SHP77 treated with DMSO at 0.1 percent for 48 hours (cell line): ENCODE results near the gene FGF3.

ENCODE experiments used
- DNase-seq: peaks from one replicate; lab custom pipeline; 2025; lab: John Stamatoyannopoulos, UW

FGF3 gene

DNA sequence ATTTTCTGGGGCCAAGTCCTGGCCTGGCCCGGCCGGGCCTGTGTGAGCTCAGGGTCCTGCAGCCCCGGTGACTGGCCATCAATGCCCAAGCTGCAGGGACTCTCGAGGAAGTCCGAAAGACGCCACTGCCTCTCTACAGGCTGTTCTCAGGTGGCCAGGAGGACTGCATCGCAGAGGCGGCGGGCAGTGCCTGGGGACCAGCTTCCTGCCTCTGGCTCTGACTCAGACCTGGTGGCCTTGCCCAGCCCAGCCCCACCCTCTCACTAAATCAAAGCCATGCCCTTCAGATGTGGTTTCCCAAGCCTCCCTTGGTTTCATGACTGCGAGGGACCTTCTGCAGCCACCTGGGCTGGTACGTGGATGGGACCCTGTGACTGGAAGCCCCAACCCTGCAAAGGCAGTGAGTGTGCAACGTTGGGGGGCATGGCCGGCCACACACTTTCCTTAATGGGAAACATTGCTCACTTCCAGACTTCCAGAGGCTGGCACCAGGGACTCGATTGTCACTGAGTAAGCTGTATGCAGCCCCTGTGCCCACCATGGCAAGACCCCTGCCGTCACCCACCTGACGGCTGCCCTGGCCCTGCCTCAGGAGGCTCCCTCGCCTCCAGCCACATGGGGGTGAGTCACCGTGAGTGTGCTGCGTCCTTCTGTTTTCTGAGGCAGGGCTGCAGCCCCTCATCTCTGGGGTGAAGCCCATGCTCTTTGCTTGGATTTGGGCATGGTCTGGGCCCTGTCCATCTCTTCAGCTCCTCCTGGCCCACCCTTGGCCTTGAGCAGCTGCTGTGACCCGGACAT is 6.0 kb upstream of the FGF3 start:
- no peak for DNase-seq

DNA sequence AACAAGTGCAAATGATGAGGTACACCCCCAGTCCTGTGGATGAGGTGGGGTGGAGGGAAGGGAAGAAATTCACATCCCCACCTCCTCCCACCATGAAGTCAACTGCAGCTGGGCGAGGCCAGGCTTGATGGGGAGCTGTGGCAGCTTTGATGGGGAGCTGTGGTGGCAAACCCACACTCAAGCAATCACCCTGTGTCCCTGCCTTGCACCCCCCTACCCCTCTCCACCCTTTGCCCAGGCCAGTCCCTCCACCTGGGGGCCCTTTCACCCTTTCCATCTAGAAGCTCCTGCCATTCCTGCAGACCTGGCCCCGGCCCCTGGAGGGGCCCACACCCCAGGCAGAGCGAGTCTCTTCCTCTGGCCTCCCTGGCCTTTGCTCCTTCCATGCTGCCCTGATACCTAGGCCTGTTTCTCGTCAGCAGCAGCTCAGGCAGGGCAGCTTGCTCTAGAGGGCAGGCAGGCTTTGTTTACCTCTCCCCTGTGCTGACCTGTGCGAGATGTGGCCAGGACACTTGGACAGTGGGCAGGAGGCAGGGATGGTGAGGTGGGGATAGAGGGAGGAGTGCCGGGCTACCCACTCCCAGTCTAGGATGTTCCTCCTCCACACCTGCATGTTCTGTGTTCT is 4.5 kb upstream of the FGF3 start:
- no peak for DNase-seq

DNA sequence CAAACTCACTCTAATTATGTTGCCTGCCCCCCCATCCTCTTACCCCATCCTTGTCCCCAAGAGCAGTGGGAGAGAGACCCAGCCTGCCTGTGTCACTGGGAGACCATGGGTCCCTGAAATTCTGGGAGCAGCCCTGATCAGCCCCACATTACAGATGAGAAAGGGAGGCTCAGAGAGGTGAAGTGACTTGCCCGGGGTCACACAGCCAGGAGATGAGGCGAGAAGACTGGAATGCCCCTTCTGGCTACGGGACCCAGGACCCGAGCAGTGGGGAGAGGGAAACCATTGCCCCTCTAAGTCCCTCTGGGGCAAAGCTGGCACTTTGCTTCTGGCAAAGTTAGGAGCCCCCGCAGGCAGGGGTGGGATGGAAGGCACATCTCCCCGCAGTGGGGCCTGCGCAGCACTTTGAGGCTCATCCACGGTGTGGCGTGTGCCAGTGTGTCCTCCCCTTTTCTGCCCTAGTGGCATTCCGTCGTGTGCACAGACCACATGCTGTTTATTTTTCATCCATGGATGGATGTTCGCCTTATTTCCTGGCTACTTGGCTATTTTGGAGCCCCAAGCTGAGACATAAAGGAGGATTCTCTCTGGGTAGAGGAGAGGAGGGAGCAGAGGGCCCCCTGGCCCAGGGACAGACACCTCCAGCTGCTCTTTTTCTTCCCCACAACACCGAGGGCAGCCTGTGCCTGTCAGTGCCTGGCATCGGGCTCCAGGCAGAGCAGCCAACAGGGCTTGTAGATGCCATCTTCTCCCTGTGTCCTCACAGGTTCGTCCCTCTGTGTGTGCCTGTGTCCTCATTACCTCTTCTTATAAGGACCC is 3.7 kb upstream of the FGF3 start:
- no peak for DNase-seq

DNA sequence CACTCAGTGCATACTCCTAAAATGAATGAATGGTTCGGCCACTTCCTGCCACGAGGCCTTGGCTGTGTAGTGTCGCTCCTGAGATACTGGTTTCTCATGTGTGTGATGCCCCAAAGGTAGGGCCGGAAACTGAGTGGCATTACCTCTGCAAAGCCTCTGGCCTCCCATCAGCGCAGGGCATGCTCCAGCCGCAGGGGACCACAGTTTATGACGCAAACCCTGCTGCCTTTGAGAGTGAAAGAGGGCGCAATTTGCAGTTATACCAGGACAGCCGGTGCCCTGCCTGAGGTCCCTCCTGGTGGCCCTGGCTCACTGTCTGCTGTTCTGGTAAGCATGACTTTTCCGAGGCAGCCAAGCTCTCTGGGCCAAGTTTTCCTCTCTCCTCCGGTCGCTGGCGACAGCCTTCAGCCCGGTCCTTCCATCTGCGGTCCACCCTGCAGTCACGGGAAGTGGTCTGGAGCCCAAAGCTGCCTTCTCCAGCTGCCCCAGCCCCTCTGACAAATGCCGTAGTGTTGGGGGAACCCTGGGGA is 2.4 kb upstream of the FGF3 start:
- DNase-seq, result no peak

DNA sequence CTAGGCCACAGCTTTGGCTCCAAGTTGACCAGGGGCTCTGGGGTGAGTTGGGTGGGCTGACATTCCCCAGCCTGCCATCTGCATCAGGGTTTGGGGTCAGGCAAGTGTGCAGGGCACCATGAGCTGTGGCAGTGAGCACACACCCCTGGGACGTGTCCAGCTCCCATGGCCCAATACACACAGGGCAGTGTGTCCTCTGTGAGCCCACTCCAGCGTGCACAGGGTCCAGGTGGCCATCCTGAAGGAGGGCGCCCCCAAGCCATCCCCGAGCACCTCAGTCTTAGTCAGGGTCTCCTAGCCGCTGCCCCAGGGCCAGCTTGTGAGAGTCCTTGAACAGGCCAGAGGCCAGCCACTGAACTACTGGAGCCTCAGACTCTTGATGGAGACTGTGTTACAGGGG is 1.2 kb upstream of the FGF3 start:
- DNase-seq, result no peak

DNA sequence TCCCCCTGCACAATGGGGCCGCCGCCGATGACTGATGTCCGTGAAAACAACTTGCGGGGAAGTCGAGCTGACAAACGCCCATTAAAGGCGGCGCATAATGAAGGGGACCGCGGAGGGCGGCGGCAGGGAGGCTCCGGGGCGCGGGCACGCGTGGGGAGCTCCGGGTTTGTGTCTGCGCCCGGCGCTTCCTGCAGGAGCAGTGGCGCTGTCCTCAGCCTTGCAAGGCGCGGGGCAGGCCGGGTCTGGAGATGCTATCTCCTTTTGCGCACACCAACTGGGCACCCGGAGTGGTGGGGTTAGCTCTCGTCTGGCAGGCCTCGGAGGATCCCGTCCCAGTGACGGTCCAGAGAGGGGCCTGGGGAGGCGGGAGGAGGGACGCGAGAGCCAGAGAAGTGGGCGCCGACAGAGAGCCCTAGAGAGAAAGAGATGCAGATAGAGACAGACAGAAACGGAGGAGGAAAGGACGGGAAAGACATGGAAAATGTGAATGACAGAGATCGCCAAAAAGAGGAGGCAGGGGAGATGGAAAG is 390 bp upstream of the FGF3 start:
- DNase-seq, result no peak

DNA sequence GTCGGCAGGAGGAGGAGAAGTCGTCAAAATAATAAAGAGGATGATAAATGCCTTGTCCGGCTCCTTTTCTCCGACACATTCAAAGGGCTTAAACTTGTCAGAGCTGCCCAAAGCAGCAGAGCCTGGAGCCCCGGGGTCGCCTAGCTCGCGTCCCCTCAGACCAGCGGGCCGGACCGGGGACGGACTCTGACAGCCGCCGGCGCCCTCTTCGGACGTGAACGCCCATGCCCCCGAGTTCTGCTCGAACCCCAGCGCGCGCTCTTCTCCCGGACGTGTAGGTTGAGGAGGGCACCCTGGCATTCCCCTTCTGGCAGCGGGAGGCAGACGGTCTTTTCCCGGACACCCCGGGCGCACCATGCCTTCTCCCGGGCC is 999 bp downstream of the FGF3 start:
- no peak for DNase-seq

DNA sequence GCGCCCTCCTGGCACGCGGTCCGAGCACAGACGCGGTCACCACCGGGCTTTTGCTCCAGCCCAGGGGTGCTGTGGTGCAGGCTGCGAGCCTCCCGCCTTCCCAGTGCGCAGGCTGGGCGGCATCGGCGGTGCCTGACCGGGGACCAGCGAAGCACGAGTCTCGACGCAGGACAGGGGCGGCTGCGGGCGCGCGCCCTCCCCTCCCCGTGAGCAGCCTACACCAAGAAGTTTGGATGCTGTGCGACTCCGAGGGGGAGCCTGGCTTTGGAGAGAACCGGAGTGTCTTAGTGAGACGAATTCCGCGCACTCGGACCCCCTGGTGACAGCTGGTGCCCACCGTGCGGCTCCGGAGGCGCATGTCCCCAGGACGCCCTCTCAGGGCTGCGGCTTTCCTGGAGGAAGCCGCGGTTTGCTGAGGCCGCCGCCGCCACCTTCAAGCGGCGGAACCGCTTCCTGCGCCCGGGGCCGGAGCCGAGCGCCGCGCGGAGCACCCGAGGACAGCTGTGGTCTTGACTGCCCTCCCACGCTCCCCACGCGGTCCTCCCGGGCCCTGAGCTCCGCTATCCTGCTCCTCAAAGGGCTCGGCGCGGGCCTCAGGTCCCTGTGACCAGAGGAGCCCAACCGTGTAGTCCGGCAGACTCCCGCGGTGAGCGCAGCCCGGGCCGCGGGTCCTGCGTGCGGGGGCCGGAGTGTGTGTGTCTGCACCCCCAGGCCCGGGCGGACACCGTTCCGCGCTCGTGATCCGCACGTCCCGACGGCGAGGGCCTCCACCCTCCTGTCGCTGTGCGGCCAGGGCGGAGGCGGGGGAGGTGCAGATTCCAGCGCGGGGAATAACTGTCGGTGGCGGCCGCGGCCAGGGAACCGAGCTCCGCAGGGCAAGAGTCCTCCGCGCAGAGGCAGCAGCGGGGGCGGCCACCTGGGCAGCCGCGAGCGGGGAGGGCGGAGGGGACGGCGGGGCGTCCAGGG is 1.7 kb downstream of the FGF3 start:
- DNase-seq, result no peak

DNA sequence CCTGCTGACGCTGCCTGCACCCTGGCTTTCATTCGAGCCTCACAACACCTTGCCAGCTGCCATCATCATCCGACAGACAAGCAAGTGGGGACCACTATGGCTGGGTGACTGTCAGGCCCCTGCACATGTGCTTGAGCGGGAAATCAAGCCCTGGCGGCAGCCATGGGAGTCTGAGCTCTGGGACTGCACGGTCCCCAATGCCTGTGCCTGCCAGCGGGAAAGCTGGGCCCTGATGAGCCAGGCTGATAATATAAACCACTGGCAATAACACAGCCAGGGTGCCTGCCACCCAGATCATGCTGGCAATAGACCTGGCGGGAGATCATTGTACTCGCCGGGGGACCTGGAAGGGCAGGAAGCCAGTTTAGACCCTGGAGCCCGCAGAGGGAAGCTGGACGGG is 2.5 kb downstream of the FGF3 start:
- DNase-seq, result no peak

DNA sequence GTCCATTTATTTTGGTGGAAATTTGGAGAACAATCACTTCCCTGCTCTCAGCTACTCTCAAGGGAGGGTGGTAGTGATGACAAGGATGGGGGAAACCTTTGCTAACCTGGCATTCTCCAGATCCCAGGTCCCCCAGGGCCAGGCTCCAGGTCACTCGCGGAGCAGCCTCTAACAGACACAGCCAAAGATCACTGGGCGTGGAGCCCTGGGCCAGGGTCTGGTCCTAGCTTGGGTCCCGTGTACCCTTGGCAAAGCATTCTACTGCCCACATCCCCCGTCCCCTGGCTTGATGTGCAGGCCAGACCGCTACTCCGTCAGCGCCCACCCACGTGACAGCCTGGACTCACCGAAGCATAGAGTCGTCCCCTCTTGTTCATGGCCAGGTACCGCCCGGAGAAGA is 3.2 kb downstream of the FGF3 start:
- DNase-seq, result no peak

DNA sequence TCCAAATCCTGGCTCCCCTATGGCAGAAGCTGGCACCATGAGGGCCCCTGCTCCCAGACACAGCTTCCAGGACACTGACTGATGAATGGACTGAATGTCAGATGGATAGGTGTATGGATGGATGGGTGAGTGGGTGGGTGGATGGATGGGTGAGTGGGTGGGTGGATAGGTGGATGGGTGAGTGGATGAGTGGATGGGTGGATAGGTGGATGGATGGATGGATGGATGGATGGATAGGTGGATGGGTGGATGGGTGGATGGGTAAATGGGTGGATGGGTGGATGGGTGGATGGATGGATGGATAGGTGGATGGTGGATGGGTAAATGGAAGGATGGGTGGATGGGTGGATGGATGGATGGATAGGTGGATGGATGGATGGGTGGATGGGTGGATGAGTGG is 4.3 kb downstream of the FGF3 start:
- no peak for DNase-seq

DNA sequence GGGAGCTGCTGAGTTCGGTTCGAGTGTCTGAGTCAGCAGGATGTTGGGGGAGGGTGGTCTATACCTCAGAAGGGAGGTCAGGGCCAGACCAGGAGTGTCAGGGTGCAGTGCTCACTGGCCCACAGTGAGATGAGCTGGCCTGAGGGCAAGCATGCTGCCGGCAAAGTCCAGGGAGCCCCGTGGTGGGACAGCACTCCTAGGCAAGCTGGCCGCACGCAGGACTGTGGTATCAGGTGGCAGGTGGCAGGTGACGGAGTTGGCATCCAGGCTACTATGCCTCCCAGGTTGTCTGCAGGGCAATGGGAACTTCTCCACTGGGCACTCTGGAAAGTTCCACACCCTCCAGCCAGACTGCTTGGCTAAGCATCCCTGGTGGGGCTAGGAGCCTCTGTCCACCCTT is 4.8 kb downstream of the FGF3 start:
- DNase-seq, result no peak

DNA sequence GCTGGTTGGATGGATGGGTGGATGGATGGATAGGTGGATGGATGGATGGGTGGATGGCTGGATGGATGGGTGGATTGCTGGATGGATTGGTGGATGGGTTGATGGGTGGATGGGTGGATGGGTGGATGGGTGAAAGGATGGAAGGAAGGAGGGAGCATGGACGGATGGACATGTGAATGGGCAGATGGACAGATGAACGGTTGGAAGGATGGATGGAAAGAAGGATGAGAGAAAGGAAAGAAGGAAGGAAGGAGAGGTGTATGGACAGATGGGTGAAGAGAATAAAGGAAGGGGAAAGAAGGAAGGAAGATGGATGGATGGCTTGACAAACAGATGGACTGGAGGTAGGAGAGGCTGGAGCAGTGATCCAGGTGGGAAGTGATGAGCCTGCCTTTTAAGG is 5.4 kb downstream of the FGF3 start:
- no peak for DNase-seq

DNA sequence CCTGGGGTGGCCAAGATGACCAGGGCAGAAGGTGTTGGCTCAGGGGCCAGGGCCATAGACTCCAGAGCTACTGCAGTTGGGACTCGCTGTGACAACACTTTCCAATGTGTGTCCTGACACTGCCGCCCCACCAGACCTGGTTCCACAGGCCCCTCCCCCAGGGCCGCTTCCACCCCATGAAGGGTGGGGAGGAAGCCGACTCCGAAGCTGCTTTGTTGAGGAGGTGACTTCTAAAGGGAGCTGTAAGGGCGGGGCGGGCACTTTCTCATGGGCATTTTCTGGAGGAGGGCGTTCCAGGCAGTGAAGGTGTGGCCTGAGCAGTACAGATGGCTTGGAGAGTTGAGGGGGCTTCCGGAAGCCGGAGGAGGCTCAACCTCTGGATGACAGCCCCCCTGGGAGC is 6.3 kb downstream of the FGF3 start:
- DNase-seq, result no peak

DNA sequence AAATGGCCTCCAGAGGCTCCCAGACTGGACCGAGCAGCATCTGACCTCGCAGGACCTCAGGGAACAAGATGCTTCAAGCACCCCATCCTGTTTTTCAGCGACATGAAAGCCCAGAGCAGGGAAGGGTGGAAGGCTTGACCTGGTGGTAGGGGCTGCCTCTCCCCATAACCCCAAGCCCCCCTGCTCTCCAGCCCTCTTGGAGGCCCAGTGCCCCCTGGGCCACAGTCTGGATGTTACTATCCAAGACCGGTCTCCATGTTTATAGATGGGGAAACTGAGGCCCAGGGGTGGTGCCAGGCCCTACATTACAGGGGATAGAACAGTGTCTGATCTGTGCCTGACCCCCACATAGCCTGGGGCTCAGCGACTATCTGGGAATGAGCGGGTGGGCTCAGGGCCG is 7.0 kb downstream of the FGF3 start:
- DNase-seq, result no peak

DNA sequence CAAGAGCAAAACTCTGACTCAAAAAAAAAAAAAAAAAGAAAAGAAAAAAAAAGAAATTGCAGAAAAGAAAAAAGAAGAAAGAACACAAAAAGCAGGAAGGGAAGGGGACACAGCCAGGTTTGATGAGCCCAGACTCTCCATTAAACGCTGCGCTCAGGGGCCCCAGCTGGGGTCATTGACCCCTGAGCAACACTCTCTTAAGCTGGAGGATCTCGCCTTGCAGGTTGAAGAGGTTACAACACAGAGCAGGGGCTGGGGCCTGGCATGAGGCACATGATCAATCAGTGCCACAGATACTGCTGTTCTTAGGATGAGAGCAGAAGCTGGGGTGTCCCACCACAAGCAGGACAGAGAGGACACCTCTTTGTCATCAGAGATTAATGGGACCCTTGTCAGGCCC is 7.8 kb downstream of the FGF3 start:
- no peak for DNase-seq

DNA sequence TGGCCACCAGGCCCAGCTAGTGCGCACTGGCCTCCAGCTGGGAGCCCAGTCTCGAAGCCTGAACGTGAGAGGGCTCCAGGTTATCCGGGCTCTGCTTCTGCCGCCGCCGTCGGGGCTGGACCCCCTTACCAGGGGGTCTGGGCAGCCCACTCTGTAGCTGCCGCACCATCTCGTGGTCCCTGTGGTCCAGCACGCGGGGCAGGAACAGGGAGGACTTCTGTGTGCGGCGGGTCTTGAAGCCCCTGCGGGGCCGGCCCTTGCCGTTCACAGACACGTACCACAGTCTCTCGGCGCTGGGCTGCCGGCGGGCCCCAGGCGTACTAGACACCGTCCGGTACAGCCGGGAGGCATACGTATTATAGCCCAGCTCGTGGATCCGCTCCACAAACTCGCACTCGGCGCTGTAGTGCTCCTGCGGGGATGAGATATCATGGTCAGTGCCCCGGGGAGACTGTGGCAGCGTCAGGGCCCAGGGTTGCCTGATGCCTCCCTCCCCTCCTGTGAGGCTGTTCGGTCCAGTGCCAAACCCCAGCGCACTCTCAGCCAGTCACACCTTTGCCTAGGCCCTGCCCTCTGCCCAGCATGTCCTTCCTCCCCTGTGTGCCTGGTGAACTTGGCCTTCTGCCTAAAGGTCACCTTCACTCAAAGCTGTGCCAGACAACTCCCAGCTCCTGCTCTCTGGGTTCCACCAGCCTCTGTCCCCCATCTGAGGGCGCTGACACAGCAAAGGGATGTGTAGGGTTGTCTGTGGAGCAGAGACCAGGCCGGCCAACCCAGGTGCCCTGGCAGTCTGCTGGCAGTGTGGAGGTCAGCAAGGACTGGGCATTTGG is 8.7 kb downstream of the FGF3 start:
- no peak for DNase-seq

DNA sequence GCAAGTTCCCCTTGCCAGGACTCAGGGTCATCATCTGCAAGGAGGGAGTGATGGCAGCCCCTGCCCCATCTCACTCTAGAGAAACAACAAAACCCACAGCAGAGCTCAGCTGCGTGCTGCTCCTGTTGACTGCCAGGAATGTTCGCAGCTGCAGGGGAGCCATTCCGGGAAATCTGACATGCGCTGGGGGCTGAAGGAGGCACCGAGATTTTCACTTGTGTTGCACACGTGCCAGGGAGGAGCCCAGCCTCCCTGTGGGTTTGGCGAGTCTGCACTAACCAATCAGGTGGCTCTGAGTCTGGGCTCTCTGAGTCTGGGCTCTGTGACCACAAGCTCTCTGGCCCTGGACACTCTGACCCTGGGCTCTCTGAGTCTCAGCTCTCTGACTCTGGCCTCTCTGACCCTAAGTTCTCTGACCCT is 10.5 kb downstream of the FGF3 start:
- DNase-seq, result peak; percentile 31

DNA sequence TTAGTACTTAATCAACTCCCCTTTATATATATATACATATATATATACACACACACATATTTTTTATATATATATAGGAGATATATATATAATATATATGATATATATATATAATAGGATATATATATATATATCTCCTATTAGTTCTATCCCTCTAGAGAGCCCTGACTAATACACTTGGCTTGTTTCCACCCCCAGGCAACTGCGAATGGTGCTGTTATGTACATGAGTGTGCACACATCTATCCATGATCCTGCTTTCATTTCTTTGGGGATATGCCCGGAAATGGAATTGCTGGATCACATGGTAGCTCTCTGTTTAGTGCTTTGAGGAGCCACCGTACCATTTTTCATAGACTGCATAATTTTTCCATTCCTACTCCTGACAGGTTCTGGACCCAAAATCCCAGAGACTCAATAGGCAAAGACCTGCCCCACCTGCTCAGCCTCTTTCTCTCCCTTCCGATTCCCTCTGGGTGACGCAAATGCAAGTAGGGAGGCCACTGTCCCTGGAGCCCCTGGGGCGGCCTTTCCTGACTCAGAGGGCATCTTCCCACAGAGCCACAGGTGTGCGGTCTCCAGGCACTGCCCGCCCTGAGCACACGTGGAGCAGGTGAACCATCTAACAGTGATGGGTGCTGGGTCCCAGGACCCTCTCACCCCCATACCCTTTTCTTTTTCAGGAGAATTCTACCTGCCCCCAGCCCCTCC is 12.0 kb downstream of the FGF3 start:
- no peak for DNase-seq
